GM19397 (cell line): ENCODE measurements around the gene MYO15B.

ENCODE experiments used
- ATAC-seq: cut with Tn5 transposase; IDR thresholded peaks from one replicate; pipeline ENCODE4 v1.9.1; 2021; ENCODE audit warnings: mild to moderate bottlenecking, moderate library complexity; ENCODE audit not compliant: unreplicated experiment

Gene MYO15B

DNA sequence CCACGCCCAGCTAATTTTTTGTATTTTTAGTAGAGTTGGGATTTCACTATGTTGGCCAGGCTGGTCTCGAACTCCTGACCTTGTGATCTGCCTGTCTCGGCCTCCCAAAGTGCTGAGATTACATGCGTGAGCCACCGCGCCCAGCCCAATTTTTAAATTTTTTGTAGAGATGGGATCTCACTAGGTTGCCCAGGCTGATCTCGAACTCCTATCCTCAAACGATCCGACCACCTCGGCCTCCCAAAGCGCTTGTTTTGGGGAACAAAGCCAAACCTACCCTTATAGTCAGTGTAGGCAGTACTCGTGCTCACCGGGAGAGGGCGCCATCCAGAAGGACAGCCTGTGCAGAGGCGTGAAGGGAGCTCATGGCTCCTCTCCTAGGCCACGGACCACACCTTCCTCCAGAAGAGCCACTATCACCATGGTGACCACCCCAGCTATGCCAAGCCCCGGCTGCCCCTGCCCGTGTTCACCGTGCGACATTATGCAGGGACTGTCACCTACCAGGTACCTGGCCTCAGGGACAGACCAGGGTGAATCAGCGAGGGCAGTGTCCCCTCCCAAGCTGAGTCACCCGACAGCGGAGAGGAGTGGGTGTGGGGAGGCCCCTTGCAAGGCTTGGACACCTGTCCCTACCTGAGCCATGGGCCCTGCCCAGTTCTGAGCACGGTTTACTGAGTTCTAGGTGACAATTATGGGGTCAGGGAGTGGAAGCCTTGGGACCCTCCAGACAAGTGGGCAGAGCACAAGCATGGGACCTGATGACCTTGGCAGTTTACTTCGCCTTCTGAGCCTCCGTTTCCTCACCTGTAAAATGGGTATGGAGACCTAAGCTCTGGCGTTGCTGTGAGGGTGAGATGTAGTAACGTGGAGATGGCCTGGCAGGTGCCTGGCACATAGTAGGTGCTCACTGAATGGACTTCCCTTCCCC is 13.7 kb downstream of the MYO15B start:
- ATAC-seq, result no peak

- no peak for ATAC-seq
Observed at GRCh38 chr17:75602644-75603043, 15.0 kb downstream of the MYO15B start.

DNA sequence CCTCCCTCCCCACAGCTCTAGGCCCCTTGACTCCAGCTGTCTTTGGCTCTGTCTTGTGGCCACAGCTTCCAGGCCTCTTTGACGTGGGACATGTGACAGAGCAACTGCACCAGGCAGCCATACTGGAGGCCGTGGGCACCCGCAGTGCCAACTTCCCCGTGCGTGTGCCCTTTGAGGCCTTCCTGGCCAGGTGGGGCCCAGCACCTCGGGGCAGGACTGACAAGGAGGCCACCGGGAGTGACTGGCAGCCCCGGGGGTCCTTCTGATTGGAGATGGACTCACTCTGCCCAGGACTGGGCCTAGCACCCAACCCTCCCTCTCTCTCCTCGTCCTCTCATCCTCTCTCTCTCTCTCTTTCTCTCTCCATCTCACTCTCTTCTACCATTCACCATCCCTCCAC is 15.5 kb downstream of the MYO15B start:
- no peak for ATAC-seq

DNA sequence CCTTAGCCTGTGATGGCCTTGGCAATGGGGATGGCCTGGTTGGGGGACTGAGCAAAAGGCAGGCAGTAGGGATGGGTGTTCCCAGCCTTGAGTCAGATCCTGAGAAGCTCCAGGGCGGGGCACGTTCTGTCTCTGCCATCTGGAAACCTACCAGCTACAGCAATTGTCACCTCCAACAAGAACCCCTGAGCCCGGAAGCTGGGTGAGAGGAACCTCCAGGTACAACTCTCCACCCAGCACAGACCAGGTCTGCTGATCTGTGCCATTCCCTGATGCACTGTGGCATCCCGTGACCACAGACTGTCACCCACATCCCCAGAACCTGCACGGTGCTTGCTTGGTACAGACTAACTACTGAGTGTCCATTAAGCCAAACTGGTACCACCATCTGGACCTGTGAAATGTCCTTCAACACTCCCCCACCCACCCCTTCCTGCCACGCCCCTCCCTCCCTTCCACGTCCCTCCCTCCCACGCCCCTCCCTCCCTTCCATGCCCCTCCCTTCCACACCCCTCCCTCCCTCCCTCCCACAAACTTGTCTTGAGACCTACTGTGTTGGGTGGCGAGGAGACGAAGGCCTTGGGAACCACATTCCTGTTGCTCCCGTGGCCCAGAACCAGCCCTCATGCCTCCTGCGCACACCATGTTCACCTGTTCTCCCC is 16.6 kb downstream of the MYO15B start:
- no peak for ATAC-seq

DNA sequence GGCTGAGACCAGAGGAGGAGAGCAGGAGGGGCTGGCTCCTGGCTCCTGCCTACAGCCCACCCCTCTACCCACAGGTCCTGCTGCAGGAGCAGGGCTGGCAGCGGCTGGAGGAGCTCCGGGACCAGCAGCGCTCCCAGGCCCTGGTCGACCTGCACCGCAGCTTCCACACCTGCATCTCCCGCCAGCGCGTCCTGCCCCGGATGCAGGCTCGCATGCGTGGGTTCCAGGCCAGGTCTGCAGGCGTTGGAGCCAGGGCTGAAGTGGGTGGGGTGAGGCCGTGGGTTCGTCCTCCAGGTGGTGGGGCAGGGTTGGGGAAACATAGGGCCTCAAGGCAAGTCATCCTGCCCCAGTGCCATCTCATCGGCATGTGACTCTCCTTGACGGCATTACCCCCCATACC is 18.2 kb downstream of the MYO15B start:
- ATAC-seq, result no peak

DNA sequence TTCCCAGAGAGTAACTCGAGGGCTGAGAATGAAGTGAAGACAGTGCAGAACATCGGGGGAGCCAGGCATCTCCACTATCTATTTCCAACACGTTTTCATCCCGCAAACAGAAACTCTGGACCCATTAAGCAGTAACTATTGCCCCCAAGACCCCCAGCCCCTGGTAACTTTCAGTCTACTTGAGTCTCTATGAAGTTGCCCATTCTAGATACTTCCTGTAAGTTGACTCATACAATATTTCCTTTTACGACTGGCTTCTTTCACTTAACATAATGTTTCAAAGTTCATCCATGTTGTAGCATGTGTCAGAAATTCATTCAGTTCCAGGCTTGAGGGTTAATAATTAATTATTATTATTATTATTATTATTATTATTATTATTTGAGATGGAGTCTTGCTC is 19.5 kb downstream of the MYO15B start:
- ATAC-seq, result no peak

GRCh38 chr17:75610103-75610984 is 22.7 kb downstream of the MYO15B start:
- ATAC-seq, result no peak

DNA sequence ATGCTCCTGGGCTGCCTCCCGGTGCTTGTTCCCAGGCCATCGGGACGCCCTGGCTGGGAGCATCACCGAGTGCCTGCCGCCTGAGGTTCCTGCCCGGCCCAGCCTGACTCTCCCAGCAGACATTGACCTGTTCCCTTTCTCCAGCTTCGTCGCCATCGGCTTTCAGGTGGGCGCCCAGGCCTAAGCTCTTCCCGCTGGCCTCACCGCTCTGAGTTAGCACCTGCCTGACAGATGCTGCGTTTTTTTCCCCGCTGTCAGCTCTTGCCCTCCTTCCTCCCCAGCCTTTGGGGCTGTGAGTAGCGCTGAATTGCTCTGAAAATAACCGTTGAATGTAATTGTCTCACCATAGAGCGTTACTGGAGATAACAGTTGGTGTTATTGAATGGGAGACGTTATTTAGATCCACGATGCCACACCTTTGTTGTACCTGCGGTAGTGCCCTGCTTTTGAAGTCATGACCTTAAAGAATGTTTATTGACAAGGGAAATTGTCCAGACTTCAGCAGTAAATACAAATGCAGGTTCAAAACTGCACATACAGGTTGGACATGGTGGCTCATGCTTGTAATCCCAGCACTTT is 24.3 kb downstream of the MYO15B start:
- ATAC-seq, result no peak

- ATAC-seq, result no peak
Observed at GRCh38 chr17:75612906-75613626, 25.5 kb downstream of the MYO15B start.

DNA sequence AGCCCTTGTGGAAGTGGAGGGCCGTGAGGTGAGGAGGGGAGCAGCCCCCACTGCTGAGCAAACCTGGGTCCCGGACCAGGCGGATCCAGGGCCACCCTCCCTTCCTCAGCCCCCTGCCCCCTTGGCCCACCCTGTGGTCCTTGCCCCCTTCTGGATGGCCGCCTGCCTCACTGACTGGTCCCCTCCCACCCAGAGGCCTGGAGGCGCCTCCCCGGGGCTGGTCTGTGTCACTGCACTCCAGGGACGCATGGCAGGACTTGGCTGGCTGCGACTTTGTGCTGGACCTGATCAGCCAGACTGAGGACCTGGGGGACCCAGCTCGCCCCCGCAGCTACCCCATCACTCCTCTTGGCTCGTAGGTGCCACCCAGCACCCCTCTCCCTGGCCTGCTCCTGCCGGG is 26.4 kb downstream of the MYO15B start:
- no peak for ATAC-seq

DNA sequence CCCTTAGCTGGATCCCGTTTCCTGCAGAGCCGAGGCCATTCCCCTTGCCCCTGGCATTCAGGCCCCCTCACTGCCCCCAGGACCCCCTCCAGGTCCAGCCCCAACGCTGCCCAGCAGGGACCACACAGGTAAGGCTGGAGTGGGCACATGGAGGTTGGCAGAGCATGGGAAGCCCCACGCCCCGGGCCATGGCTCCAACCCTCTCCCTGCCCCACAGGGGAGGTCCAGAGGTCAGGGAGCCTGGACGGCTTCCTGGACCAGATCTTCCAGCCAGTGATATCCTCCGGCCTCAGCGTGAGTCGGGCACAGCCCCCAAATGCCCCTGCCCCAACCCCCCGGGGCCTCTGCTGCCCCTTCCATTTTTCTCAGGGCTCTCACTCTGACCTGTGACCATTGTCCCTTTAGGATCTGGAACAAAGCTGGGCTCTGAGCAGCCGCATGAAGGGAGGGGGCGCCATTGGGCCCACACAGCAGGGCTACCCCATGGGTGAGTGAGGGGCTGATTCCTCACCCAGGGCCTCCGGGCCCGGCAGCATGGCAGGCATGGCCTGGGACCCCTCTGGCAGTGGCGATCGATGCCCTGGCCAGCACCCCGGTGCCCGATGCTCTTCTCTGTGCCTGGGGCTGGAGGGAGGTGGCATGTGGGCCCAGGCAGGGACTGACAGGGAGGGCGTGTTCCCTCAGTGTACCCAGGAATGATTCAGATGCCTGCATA is 27.1 kb downstream of the MYO15B start:
- no peak for ATAC-seq

DNA sequence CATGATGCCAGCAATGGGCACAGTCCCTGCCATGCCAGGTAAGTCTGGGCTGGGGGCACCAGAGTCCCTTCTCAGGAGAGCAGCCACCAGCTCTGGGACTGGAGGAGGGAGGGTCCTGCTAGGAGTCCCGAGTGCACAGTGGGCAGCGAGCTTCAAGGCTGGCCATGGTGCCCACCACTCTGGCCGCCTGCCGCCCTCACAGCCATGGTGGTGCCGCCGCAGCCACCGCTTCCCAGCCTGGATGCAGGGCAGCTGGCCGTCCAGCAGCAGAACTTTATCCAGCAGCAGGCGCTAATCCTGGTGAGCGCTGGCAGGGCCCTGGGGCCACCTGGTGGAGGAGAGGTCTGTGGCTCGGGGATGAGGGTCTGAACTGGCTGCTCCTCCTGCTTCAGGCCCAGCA is 27.7 kb downstream of the MYO15B start:
- ATAC-seq, result no peak

GRCh38 chr17:75616521-75617122 is 29.0 kb downstream of the MYO15B start:
- ATAC-seq, result no peak

DNA sequence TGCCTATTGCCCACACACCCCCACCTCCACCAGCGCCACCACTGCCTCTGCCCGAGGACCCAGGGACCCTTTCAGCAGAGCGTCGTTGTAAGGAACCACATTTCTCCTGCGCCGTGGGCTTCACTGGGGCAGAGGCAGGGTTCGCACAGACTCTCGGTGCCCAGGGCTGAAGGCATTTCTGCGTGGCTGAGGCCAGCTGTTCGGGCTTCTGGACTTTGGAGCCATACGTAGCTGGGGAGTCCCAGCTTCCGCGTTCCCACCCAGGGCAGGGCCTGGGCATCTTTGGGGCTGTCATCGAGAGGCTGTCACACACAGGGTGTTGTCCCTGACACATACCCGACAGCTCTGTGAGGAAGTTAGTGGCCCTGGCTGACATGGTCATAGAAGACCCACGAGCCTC is 29.6 kb downstream of the MYO15B start:
- no peak for ATAC-seq

DNA sequence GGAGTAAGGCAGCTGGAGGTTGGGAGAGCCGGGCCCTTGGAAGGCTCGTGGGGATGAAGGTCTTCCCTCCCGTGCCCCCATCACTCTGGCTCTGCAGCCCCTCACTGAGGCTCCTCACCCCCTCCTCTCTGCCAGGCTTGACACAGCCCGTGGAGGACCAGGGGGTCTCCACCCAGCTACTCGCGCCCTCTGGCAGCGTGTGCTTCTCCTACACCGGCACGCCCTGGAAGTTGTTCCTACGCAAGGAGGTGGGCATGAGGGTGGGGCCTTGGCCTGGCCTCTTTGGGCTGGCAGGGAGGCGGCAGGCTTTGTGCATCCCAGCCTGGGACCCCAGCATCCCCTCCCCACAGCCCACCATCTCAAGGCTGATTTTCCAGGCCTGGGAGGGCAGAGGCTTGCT is 30.1 kb downstream of the MYO15B start:
- no peak for ATAC-seq

DNA sequence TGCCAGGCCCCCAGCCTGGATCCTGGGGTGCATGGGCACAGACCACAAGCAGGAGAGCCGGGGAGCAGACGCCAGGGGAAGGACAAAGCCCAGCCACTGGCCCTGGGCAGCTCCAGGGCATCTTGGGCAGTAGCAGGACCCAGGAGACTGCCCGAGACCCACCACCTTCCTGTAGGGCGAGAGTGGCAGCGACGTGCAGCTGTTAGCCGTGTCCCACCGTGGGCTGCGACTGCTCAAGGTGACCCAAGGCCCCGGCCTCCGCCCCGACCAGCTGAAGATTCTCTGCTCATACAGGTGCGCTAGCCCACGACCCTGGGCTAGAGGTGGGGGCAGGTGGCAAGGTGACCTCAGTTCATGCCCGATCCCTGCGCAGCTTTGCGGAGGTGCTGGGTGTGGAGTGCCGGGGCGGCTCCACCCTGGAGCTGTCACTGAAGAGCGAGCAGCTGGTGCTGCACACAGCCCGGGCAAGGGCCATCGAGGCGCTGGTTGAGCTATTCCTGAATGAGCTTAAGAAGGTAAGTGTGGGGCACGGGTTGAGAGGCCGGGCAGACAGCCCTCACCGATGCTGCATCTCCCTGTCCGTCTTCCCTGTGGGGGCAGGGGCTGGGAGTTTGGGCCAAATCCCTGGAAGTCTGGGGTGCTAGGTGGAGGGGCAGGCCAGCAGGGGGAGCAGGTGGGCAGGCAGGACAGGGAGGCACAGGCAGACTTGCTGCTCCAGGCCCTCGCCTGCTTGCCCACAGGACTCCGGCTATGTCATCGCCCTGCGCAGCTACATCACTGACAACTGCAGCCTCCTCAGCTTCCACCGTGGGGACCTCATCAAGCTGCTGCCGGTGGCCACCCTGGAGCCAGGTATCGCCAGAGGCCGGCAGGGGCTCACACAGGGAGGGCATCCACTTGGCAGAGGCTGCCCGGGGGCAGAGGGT is 32.2 kb downstream of the MYO15B start:
- ATAC-seq, result no peak

GRCh38 chr17:75621489-75621888 is 33.9 kb downstream of the MYO15B start:
- ATAC-seq, result no peak

DNA sequence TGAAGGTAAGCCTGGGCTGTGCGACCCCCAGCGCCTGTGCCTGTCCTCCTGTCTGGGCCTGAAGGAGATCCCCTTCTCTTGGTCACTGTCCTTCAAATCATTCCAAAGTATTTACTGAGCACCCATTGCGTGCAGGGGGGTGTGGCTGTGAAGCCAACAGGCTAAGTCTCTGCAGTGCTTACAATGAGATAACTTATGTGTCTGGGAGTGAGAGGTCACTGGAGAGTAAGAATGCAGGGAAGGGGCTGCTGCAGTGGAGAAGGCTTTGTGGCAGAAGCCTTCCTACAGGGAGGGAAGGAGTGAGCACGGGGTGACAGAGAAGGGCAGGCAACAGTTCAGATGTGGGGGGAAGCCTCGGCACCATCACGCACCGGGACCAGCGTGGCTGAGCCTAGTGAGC is 34.5 kb downstream of the MYO15B start:
- no peak for ATAC-seq
